SK-N-MC (cell line): ENCODE results near the gene RYR1.

ENCODE experiments used
- EZH2 ChIP-seq: fragments of 200-600 bp; sonication (generic); IDR thresholded peaks from one replicate; pipeline ENCODE4 v1.6.1; 2017; ENCODE audit warnings: antibody characterized with exemption
- FOXP2 ChIP-seq: optimal IDR thresholded peaks from 2 replicates; pipeline ENCODE3; 2011; ENCODE audit warnings: mild to moderate bottlenecking, moderate library complexity; ENCODE audit not compliant: insufficient read depth; ENCODE audit errors: extremely low read length, control extremely low read depth
- POLR2AphosphoS5 ChIP-seq: IDR thresholded peaks from 2 replicates; pipeline ENCODE4 v1.6.1; 2012; ENCODE audit warnings: mild to moderate bottlenecking, low read depth, low read length, borderline replicate concordance

- no peak for TF ChIP-seq POLR2AphosphoS5
- no peak for TF ChIP-seq EZH2
- no peak for TF ChIP-seq FOXP2
Observed at GRCh38 chr19:38615007-38615581, 181.6 kb downstream of the RYR1 start.
